GM19025 (cell line): ENCODE results near the gene CEP78.
"Not testable (repeated sequence)": the region's sequence is repeated elsewhere in the genome, so short reads cannot be mapped to it uniquely, and the experiment has no call there.

Experiments used
- ATAC-seq: cut with Tn5 transposase; IDR thresholded peaks from one replicate; pipeline ENCODE4 v1.9.1; 2021; ENCODE audit warnings: mild to moderate bottlenecking, low read depth, moderate library complexity; ENCODE audit not compliant: unreplicated experiment

The CEP78 gene, protein sequence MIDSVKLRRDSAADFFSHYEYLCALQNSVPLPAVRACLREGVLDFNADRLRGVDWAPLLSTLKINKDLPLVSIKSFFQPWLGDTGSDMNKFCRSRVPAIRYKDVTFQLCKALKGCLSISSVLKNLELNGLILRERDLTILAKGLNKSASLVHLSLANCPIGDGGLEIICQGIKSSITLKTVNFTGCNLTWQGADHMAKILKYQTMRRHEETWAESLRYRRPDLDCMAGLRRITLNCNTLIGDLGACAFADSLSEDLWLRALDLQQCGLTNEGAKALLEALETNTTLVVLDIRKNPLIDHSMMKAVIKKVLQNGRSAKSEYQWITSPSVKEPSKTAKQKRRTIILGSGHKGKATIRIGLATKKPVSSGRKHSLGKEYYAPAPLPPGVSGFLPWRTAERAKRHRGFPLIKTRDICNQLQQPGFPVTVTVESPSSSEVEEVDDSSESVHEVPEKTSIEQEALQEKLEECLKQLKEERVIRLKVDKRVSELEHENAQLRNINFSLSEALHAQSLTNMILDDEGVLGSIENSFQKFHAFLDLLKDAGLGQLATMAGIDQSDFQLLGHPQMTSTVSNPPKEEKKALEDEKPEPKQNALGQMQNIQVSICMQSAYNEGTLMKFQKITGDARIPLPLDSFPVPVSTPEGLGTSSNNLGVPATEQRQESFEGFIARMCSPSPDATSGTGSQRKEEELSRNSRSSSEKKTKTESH

DNA sequence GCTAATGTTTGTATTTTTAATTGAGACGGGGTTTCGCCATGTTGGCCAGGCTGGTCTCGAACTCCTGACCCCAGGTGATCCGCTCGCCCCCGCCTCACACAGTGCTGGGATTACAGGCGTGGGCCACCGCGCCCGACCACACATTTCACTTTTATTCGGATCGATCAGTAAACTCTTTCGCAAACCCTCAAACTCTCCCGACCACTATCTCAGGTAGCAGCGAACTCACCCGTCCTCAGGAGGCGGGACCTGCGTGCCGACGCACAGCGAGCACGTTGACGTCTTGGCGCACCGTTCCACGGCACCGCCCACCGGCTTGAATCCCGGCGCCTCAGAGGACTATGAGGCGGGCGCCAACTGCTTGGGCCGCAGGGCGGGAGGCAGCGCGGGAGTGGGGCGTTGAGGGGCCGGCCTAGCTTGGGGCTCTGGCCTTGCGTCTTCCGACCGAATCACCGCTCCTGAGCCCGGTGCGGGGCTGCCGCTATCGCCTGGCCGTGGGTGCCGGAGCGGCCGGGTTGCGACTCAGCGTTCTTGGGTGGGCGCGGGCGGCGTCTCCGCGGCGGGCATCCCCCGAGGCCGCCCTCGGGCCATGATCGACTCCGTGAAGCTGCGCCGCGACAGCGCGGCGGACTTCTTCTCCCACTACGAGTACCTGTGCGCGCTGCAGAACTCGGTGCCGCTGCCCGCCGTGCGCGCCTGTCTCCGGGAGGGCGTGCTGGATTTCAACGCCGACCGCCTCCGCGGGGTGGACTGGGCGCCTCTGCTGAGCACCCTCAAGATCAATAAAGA lies at the start of gene CEP78:
Gene CEP78 (plus strand): TSS at position 314 of the 789 bp plus-strand sequence. CDS start 276 bp downstream, at position 590.
- peak; percentile 97 for ATAC-seq

DNA sequence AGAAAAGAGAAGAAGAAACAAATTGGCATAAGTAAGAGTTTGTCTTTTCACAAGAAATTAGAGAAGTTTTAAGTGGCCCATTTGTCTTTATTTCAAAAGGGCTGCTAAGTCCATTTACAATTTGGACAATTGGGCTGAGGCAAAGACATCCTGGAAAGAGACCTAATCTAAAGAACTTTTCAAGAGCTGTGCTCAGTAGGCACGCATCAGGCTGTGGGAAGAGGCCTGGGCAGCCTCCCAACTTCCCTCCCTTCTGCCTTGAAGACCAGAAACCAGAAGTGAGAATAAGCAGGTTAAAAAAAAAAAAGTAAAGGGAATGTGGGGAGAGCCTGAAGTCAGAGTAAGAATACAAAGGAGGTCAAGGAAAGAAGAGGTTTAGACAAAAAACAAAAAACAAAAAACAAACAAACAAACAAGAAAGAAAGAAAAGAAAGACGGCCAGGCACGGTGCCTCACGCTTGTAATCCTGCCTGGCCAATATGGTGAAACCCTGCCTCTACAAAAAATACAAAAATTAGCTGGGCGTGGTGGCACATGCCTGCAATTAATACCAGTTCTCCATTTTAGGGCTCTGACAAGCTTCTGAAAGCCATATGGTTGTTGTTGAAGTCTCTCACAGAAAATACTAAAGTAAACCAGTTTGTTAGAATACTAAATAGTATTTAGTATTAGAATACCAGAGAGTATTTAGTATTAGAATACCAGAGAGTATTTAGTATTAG lies 48.0 kb upstream of the CEP78 start:
- no peak for ATAC-seq

DNA sequence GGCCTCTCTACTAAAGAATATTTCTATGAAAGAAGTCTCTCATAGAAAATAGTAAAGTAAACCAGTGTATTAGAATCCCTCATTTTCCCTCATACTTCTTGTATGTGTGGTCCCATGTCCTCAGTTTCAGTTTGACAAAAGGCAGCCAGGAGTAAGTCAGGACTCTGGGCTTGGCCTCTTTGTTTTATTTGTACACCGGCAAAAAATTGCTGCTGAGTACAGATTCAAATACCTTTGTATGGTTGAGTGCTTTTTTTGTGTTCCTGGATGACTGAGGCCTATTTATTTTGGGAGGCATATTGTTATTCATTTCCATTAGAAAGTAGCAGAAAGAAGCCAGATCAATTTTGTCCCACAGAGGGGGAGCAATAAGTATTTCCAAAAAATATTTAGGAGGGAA lies 47.3 kb upstream of the CEP78 start:
- no peak for ATAC-seq

DNA sequence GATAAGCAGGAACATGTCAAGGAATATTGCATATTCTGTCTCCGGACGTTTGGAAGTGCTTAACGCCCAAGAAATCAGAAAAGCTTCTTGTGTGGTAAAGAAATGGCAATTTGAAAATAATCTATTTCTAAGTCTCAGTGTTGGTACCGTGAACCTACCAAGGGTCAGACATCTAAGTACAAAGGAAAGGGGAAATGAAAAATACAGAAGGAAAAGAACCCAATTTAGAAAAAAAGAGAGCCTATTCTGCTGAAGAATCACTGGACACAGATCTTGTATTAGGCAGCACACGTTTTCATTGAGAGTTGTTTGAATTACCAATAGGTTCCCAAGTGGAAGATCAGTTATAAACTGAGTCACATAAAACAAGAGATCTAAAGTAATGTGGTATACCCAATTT lies 46.9 kb upstream of the CEP78 start:
- no peak for ATAC-seq

DNA sequence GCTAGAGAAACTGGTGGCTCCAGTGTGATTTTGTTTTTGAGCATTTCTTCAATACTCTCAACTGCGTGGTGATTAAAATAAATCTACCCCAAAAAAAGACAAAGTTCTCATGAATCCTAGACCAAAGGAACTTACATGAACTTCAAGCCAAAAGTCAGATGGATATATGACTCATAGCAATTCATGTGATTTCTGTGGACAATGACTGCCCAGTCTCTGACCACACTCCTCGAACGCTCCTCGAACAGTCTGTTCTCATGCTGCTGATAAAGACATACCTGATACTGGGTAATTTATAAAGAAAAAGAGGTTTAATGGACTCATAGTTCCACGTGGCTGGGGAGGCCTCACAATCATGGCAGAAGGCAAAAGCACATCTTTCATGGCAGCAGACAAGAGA lies 46.4 kb upstream of the CEP78 start:
- no peak for ATAC-seq

DNA sequence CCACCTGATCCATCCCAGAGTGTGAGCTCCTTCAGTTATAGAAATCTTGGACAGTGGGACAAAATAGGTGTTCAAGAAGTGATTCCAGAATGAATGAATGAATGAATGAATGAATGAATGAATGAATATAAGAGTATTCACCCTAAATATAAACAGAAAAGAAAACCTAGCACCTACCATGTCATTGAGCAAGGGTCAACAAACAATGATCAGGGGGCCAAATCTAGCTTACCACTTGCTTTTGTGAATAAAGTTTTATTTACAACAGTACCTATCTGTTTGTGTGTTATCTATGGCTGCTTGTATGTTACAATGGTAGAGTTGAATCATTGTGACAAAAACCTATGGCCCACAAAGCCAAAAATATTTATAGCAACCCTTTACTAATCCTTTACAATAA lies 43.9 kb upstream of the CEP78 start:
- no peak for ATAC-seq

DNA sequence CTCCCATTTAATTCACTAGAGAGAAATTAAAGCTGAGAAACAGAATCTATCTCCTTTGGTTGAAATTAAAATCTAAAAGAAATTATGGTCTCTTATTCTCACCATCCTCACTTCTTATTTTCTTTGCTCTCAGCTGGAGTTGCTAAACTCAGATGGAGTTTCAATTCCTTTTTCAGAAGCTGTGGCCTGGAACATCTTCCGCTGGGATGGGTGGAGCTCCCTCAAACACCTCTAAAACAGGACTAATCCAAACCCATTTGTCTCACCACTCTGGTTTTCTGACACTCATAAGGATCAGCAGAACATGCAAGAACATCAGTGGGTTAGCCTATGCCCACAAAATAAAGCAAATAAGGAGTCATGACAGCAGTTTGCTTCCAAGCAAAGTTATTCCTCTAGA lies 39.6 kb upstream of the CEP78 start:
- no peak for ATAC-seq

DNA sequence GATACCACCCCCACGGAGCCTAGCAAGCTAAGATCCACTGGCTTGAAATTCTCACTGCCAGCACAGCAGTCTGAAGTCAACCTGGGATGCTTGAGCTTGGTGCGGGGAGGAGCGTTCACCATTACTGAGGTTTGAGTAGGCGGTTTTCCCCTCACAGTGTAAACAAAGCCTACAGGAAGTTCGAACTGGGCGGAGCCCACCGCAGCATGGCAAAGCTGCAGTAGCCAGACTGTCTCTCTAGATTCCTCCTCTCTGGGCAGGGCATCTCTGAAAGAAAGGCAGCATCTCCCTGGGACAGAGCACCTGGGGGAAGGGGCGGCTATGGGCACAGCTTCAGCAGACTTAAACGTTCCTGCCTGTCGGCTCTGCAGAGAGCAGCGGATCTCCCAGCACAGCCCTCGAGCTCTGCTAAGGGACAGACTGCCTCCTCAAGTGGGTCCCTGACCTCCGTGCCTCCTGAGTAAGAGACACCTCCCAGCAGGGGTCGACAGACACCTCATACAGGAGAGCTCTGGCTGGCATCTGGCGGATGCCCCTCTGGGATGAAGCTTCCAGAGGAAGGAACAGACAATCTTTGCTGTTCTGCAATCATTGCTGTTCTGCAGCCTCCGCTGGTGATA lies 34.6 kb upstream of the CEP78 start:
- peak; percentile 72 for ATAC-seq

DNA sequence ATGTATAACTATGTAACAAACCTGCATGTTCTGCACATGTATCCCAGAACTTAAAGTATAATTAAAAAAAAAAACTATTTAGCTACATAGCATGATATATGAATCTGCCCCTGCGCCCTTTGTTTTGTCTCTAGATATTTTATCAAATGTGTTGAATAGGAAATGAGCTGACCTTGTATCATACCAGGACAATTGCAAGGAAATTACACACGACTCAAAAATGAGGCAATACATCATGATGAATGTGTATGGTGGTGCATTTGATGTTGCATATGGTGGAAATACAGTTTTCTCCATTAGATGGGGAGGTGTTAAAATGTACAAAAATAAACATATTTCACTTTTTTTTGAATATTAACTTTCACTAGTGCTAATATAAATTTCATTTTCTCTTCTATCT lies 28.6 kb upstream of the CEP78 start:
- no peak for ATAC-seq

DNA sequence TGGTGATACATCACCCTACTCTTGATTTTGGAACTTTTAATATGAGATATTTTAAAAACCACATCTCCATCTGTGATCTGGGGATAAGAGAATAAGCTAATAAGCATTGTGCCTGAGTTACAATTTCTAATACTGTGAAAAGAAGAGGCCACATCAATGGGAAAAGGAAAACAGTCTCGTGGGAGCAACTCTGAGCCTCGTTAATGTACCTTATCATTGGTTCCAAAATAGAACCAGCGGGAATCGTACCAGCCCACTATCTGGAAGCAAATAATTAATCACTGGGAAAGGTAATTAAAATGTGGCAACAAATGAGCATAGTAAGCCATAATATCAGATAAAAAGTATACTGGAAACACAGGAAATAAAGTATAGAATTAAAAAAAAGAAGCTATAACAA lies 28.0 kb upstream of the CEP78 start:
- ATAC-seq: no peak

DNA sequence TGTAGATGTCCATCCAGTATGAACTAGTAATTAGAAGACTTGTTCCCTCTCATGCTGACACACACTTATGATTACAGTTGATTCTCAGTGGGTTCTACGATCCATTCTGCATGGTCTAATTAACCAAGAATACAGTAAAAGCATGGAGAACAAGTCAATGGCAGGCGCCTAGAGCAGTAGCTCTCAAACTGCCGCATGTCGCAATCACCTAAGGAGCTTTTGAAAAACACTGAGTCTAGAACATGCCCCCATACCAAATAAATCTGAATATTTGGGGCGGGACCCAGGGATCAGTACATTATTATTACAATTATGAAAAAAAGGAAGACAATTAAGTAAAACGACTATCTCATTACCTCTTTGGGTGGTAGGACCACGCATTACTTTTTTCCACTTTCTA lies 26.7 kb upstream of the CEP78 start:
- no peak for ATAC-seq

DNA sequence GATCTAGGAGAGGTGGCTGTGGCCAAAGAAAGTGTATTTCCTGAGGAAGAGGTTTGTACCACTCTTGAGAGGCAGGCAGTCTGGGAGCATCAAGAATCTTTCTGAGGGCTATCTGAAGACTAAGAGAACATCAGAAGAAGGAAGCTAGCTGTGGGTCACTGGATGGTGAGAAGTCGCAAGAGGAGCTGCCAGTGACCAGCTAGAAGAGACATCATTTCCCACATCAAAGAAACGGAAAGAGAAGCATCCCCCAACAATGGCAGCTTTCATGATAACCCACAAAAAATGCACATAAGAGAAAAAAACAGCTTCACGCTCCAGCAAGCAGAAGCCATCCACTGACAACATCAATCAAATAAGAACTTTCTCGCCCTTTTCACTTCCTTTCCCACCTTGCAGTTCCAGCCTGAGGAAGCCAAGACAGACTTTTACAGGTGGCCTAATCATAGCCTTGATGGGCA lies 25.0 kb upstream of the CEP78 start:
- ATAC-seq: no peak

DNA sequence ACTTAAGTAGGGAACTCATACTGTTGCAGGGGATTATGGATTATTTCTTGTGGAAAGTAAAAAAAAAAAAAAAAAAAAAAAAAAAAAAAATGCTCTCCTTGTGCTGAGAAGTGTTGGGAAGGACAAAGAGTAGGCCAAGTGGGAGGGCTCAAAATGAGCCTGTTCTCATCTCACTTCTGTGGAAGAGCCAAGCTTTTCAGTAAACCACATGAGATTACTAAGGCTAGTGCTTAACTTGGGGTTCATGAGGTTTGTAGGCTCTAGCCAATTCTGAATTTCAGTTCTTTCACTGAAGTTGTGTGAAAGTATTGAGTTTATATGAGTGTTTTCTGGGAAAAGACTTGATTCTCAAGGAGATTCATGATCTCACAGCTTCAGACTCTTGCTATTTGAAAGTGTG lies 23.0 kb upstream of the CEP78 start:
- ATAC-seq: no peak

DNA sequence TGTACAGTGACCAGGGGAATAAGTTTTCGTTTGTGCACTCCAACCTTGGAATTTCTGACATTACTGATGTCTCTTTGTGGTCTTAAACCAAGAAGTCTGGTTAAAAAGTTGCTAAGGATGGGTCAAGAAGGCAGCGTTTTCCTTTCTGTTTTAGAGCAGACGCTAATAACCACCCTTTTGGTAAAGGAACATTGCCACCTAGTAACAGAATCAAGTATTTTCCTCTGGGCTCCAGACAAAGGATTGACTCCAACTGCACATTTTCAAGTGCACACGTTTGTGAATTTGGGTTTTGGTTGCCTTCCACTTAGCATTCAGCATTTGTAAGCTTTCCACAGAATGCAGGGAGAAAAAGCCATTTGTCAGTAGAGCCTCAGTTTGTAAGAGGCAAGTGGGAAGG lies 22.2 kb upstream of the CEP78 start:
- peak; percentile 40 for ATAC-seq

DNA sequence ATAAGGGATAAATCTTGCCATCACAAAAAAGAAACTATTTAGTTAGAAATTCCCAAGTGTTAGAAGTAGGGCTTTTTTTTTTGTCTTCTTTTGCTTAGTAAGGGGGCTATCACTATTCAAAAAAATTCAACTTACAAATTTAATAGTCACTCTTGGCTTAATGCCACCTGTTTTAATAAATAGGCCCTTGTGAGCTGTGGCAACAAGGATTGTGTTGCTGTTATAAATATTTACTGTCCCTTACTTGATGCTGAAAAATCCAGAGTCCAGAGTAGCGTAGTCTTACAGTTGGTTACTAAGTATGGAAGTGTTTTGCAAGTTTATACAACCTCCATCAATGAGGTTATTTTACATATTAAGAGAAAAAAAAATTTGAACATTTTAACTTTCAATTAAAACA lies 21.4 kb upstream of the CEP78 start:
- ATAC-seq: no peak

DNA sequence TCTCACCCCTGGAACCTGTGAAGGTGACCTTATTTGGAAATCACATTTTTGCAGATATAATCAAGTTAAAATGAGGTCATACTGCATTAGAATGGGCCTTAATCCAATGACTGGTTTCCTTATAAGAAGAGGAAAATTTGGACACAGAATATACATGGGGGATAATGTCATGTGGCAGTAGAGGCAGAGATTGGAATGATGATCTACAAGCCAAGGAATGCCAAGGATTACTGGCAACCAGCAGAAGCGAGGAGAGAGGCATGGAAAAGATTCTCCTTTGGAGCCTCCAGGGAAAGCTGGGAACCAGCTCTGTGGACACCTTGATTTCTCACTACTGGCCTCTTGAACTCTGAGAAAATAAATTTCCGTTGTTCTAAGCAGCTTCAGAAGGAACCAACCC lies 20.2 kb upstream of the CEP78 start:
- ATAC-seq: no peak

DNA sequence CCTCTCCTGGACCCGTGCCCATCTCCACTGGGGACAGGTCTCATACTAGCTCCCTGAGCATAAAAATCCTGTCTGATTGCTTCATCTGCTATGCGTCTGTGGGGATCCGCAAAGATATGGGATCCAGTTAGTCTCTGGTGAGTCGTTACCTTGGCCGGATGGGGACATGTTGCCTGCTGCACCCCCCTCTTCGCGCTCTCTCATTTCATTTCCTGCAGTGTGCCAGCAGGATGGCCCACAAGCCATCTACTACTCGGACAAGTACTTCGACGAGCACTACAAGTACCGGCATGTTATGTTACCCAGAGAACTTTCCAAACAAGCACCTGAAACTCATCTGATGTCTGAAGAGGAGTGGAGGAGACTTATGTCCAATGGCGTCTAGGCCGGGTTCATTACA lies 17.0 kb upstream of the CEP78 start:
- no peak for ATAC-seq

DNA sequence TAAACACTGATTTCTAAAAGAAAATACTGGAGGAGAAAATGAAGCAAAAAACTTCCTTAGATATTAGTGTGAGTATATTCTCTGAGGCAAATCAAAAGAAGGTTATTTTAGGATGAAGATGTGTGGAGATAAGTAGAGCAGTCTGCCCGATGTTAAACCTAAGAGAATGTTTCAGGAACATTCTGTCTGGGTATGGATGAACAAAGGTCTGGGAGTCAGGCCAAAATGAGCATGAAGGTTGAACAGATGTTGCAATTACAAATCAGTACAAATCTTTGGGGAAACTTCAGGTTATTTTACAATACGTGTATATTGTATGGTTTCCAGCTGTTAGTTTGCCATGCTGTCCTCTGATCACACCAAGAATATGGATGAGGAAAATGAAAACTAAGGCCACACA lies 14.4 kb upstream of the CEP78 start:
- ATAC-seq: no peak

DNA sequence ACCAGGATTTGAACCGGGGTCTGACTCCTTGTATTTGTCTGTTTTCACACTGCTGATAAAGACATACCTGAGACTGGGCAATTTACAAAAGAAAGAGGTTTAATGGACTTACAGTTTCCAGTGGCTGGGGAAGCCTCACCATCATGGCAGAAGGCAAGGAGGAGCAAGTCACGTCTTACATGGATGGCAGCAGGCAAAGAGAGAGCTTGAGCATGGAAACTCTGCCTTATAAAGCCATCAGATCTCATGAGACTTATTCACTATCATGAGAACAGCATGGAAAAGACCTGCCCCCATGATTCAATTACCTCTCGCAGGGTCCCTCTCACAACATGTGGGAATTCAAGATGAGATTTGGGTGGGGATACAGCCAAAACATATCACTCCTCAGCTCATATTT lies 14.0 kb upstream of the CEP78 start:
- not testable (repeated sequence) for ATAC-seq

DNA sequence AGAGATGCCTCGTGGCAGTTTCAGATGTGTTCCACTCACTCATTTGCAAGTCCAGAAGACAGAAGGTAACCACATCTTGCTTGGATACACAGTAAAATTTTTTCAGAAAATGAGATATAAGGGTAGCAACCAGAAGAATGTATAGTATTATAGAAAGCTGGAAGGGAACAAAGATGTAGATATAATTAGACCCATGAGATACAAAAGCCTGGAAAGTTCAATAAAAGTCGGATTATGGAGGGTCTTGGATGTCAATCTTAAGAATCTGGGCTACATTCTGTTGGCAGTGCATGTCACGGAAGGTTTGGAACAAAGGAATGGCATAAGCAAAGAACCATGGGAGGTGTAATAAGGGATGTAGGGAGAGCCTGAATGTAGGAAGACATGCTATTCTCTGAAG lies 5.1 kb upstream of the CEP78 start:
- no peak for ATAC-seq
